Adrenal gland (tissue), 5 donors: ENCODE results near the gene GRIN1.

ENCODE experiments used
- CTCF ChIP-seq, 6 experiments: fragments of 450-650 bp in 4 of 6; fragments of 200-600 bp in 2 of 6; sonication (generic) in 1 of 6; IDR thresholded peaks; 1 replicate in 5 of 6; 2 replicates in 1 of 6; pipeline versions ENCODE4 v1.5.1 to v1.8.0; 2016 to 2021; ENCODE audit warnings: antibody characterized with exemption in 6 of 6, mild to moderate bottlenecking in 2 of 6, moderate library complexity in 1 of 6
- POLR2A ChIP-seq, 2 donors: fragments of 450-650 bp; IDR thresholded peaks; one replicate each; pipeline ENCODE4 v1.6.1; 2017; ENCODE audit warnings: antibody characterized with exemption in 2 of 2, mild to moderate bottlenecking in 2 of 2, moderate library complexity in 1 of 2
- donor health status: DM: no; HTN: no; CAD: no.

- TF ChIP-seq CTCF (IDR thresholded peaks at IDR 0.05), result no peak
- TF ChIP-seq POLR2A (IDR thresholded peaks at IDR 0.05), result no peak
Observed at GRCh38 chr9:137189297-137190295, 50.6 kb downstream of the GRIN1 start.
